ENCODE data around the gene CASZ1.

Gene CASZ1

GRCh38 chr1:10624256-10625050, 172.0 kb downstream of the CASZ1 start:
- no peak for DNase-seq (ENCODE audit: low spot score)

- no peak for DNase-seq (ENCODE audit: low spot score)
Observed at GRCh38 chr1:10623686-10624145, 172.7 kb downstream of the CASZ1 start.

- DNase-seq (ENCODE audit: low spot score), result no peak
Observed at GRCh38 chr1:10622910-10623685, 173.3 kb downstream of the CASZ1 start.

GRCh38 chr1:10621906-10622305, 174.5 kb downstream of the CASZ1 start:
- no peak for DNase-seq (ENCODE audit: low spot score)

- DNase-seq (ENCODE audit: low spot score), result no peak
Observed at GRCh38 chr1:10620776-10621175, 175.7 kb downstream of the CASZ1 start.

- no peak for DNase-seq (ENCODE audit: low spot score)
Observed at GRCh38 chr1:10617931-10618885, 178.2 kb downstream of the CASZ1 start.

- DNase-seq (ENCODE audit: low spot score), result no peak
Observed at GRCh38 chr1:10617318-10617717, 179.1 kb downstream of the CASZ1 start.

- DNase-seq (ENCODE audit: low spot score), result no peak
Observed at GRCh38 chr1:10616696-10617095, 179.8 kb downstream of the CASZ1 start.

- DNase-seq (ENCODE audit: low spot score), result no peak
Observed at GRCh38 chr1:10615932-10616671, 180.3 kb downstream of the CASZ1 start.

GRCh38 chr1:10615332-10615731, 181.1 kb downstream of the CASZ1 start:
- no peak for DNase-seq (ENCODE audit: low spot score)

GRCh38 chr1:10614377-10615225, 181.8 kb downstream of the CASZ1 start:
- DNase-seq (ENCODE audit: low spot score), result no peak

- no peak for DNase-seq (ENCODE audit: low spot score)
Observed at GRCh38 chr1:10613861-10614260, 182.6 kb downstream of the CASZ1 start.

- no peak for DNase-seq (ENCODE audit: low spot score)
Observed at GRCh38 chr1:10613340-10613739, 183.1 kb downstream of the CASZ1 start.

GRCh38 chr1:10612436-10613160, 183.8 kb downstream of the CASZ1 start:
- no peak for DNase-seq (ENCODE audit: low spot score)

- DNase-seq (ENCODE audit: low spot score), result no peak
Observed at GRCh38 chr1:10610901-10611600, 185.4 kb downstream of the CASZ1 start.

GRCh38 chr1:10608690-10609089, 187.8 kb downstream of the CASZ1 start:
- no peak for DNase-seq (ENCODE audit: low spot score)

- no peak for DNase-seq (ENCODE audit: low spot score)
Observed at GRCh38 chr1:10607228-10607627, 189.2 kb downstream of the CASZ1 start.

GRCh38 chr1:10606064-10606463, 190.4 kb downstream of the CASZ1 start:
- DNase-seq (ENCODE audit: low spot score), result no peak

- no peak for DNase-seq (ENCODE audit: low spot score)
Observed at GRCh38 chr1:10604966-10605365, 191.5 kb downstream of the CASZ1 start.
